GM23338 (cell line): Measurements from ENCODE around the gene MTA3. TPM values are rescaled to one million over a fixed set of nuclear protein-coding genes. Genes with fewer than 3 reads are reported as not detected.

Experiments used
- ATAC-seq: fragments of 200-7000 bp; cut with Tn5 transposase; 3 replicates; pipeline ENCODE4 v1.9.1; 2020
- DNase-seq: peaks from one replicate; pipeline ENCODE4 v3.0.0-alpha.2; 2015; ENCODE audit warnings: low spot score
- H2AFZ ChIP-seq: fragments of 200-600 bp; sonication (generic); 2 replicates; pipeline ENCODE4 v1.8.0; 2016; ENCODE audit warnings: antibody characterized with exemption, mild to moderate bottlenecking, moderate library complexity
- H3F3A ChIP-seq: fragments of 200-600 bp; sonication (generic); replicated peaks from 2 replicates; pipeline ENCODE4 v1.8.0; 2017; ENCODE audit warnings: antibody characterized with exemption, mixed run types, low read depth
- H3K27ac ChIP-seq: fragments of 200-600 bp; sonication (generic); 2 replicates; pipeline ENCODE4 v1.6.1; 2016; ENCODE audit warnings: low read depth
- H3K27me3 ChIP-seq: fragments of 200-600 bp; sonication (generic); 2 replicates; pipeline ENCODE4 v1.8.0; 2016; ENCODE audit warnings: mild to moderate bottlenecking, mixed run types, moderate library complexity; ENCODE audit not compliant: insufficient read depth
- H3K36me3 ChIP-seq: fragments of 200-600 bp; sonication (generic); 2 replicates; pipeline ENCODE4 v1.8.0; 2016; ENCODE audit warnings: mild to moderate bottlenecking; ENCODE audit not compliant: insufficient read depth
- H3K4me1 ChIP-seq: fragments of 200-600 bp; sonication (generic); 2 replicates; pipeline ENCODE4 v1.8.0; 2016; ENCODE audit warnings: mild to moderate bottlenecking, moderate library complexity; ENCODE audit not compliant: insufficient read depth
- H3K4me2 ChIP-seq: fragments of 200-600 bp; sonication (generic); 2 replicates; pipeline ENCODE4 v1.7.1; 2017; ENCODE audit warnings: mixed run types
- H3K4me3 ChIP-seq: fragments of 200-600 bp; sonication (generic); 2 replicates; pipeline ENCODE4 v1.6.1; 2016; ENCODE audit warnings: mixed run types
- H3K79me2 ChIP-seq: fragments of 200-600 bp; sonication (generic); replicated peaks from 2 replicates; pipeline ENCODE4 v1.8.0; 2017; ENCODE audit warnings: mild to moderate bottlenecking; ENCODE audit not compliant: insufficient read depth
- H3K9me2 ChIP-seq: fragments of 200-600 bp; sonication (generic); 2 replicates; pipeline ENCODE4 v1.8.0; 2017; ENCODE audit not compliant: insufficient read depth
- H4K20me1 ChIP-seq: fragments of 200-600 bp; sonication (generic); replicated peaks from 2 replicates; pipeline ENCODE4 v1.8.0; 2017; ENCODE audit warnings: mild to moderate bottlenecking; ENCODE audit not compliant: insufficient read depth
- H3K27ac Mint-ChIP-seq: 2 replicates; pipeline ENCODE4 v1.8.0; 2020; ENCODE audit warnings: inconsistent platforms, mild to moderate bottlenecking, moderate library complexity, mixed read lengths
- H3K27me3 Mint-ChIP-seq: 3 replicates; pipeline ENCODE4 v1.8.0; 2022; ENCODE audit warnings: low read depth, mild to moderate bottlenecking, moderate library complexity, mixed read lengths, inconsistent platforms; ENCODE audit not compliant: insufficient read depth, poor library complexity
- H3K36me3 Mint-ChIP-seq: 3 replicates; pipeline ENCODE4 v1.8.0; 2021; ENCODE audit warnings: low read depth, mild to moderate bottlenecking, inconsistent platforms, moderate library complexity, mixed read lengths
- H3K4me1 Mint-ChIP-seq: 3 replicates; pipeline ENCODE4 v1.8.0; 2020; ENCODE audit warnings: mild to moderate bottlenecking, inconsistent platforms, mixed read lengths
- H3K4me3 Mint-ChIP-seq: 3 replicates; pipeline ENCODE4 v1.8.0; 2021; ENCODE audit warnings: moderate library complexity, mild to moderate bottlenecking, inconsistent platforms, mixed read lengths
- H3K9me3 Mint-ChIP-seq: 3 replicates; pipeline ENCODE4 v1.8.0; 2020; ENCODE audit warnings: moderate library complexity, mild to moderate bottlenecking, inconsistent platforms, mixed read lengths
- CTCF ChIP-seq, 2 experiments: fragments of 200-600 bp in 1 of 2; sonication (generic) in 1 of 2; conservative IDR thresholded peaks; 2 replicates each; pipeline versions ENCODE4 v1.5.1 to v1.6.1; 2016 to 2017; ENCODE audit warnings: antibody characterized with exemption in 2 of 2, low read depth in 2 of 2, mild to moderate bottlenecking in 2 of 2, moderate library complexity in 1 of 2
- ETS1 ChIP-seq: IDR thresholded peaks from 2 replicates; pipeline ENCODE4 v1.6.1; 2016; ENCODE audit warnings: antibody characterized with exemption
- EZH2 ChIP-seq: fragments of 200-600 bp; sonication (generic); IDR thresholded peaks from one replicate; pipeline ENCODE4 v1.8.0; 2017; ENCODE audit warnings: antibody characterized with exemption, mild to moderate bottlenecking, low read depth; ENCODE audit not compliant: unreplicated experiment
- EZH2phosphoT487 ChIP-seq: fragments of 200-600 bp; sonication (generic); IDR thresholded peaks from one replicate; pipeline ENCODE4 v1.8.1; 2018; ENCODE audit warnings: antibody characterized with exemption; ENCODE audit not compliant: unreplicated experiment
- JUNB ChIP-seq: IDR thresholded peaks from one replicate; pipeline ENCODE4 v1.6.1; 2016; ENCODE audit warnings: antibody characterized with exemption; ENCODE audit not compliant: unreplicated experiment
- NANOG ChIP-seq: IDR thresholded peaks from 2 replicates; pipeline ENCODE4 v1.6.1; 2016; ENCODE audit warnings: antibody characterized with exemption, borderline replicate concordance
- POLR2AphosphoS5 ChIP-seq: IDR thresholded peaks from 2 replicates; pipeline ENCODE4 v1.6.1; 2016; ENCODE audit warnings: antibody characterized with exemption, low read depth
- STAT1 ChIP-seq: IDR thresholded peaks from one replicate; pipeline ENCODE4 v1.6.1; 2016; ENCODE audit warnings: antibody characterized with exemption; ENCODE audit not compliant: unreplicated experiment
- ZNF114 ChIP-seq: fragments of 250-450 bp; sonication (Bioruptor Pico); IDR thresholded peaks from 2 replicates; pipeline ENCODE4 v1.5.0; 2020; ENCODE audit warnings: mild to moderate bottlenecking, moderate library complexity
- ZNF331 ChIP-seq: fragments of 250-450 bp; sonication (Bioruptor Pico); IDR thresholded peaks from 2 replicates; pipeline ENCODE4 v1.5.0; 2020; ENCODE audit warnings: low read depth, mild to moderate bottlenecking, moderate library complexity
- polyA plus RNA-seq: library from polyadenylated mRNA; unstranded; fragments of >200 nt; fragmentation: Nextera tagmentation; extraction: Ambion mirVana; gene quantifications from 2 replicates; pipeline ENCODE4 v1.2.1, GENCODE V29; 2016
- total RNA-seq: library from RNA; depleted of rRNA; stranded (reverse); fragments of >200 nt; shearing (Covaris generic); gene quantifications from 2 replicates; pipeline ENCODE4 v1.2.3, GENCODE V29; 2014
- TF ChIP-seq, protein P1 (sequence below): IDR thresholded peaks from one replicate; pipeline ENCODE4 v1.6.1; 2018; ENCODE audit warnings: antibody characterized with exemption; ENCODE audit not compliant: unreplicated experiment
- TF ChIP-seq, protein P2 (sequence below): fragments of 250-450 bp; sonication (Bioruptor Pico); IDR thresholded peaks from 2 replicates; pipeline ENCODE4 v1.5.0; 2020; ENCODE audit warnings: mild to moderate bottlenecking, moderate library complexity

MTA3 gene
- total and polyA plus RNA-seq, 2 experiments from 2014 or later: 162 to 208 TPM

GRCh38 chr2:42768706-42769256 lies 200.3 kb downstream of the MTA3 start (continued):
- no peak for TF ChIP-seq ZNF331

DNA sequence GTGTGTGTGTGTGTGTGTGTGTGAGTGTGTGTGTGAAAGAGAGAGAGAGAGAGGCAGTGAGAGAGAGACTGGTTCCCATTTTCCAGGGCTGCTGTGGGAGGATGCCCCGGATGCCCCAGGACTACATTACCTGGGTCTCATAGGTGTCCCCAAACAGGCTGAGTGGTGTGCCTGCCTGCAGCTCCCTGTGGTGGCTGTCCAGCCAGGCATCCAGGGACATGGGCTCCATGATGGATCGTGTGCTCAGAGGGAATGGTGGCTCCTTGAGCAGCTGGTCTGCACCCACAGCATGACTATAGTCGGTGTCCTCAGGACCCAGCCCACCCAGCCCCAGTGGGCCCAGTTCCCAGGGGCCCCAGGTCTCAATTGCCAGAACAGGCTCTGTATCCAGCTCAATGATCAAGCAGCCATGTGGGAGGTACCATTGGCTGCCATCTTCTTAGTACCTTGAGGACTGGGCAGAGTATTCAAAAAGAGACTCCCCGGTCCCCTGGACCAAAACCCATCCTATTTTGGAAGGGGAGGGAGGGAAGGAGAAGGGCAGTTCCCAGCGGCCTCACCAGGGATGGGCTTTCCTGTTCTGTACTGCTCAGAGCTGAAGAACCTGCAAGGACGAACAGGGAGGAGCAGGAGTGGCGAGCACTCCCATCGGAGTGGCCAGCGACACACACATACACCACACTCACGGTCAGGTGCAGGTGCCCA lies 201.3 kb downstream of the MTA3 start:
- peaks cover 19% of the 10 kb centered on the region for H3K4me1 ChIP-seq
- no peak overlapping the region for H3K4me3 ChIP-seq
- no peaks in the 10 kb centered on the region for H3K36me3 ChIP-seq
- Mint-ChIP-seq H3K4me3 (no peak overlapping the region), H3K9me3 (no peaks in the 10 kb centered on the region), H3K27ac (no peak overlapping the region), H3K36me3 (no peaks in the 10 kb centered on the region; the same call in 1 of the 3 replicates), H3K4me1 (peaks cover 26% of the 10 kb centered on the region), H3K27me3 (peaks cover 10% of the 10 kb centered on the region)
- H3K79me2 ChIP-seq: no peaks in the 10 kb centered on the region
- DNase-seq: no peak
- ATAC-seq: no peak
- no peak overlapping the region for H2AFZ ChIP-seq
- H3K9me2 ChIP-seq: no peaks in the 10 kb centered on the region
- no peaks in the 10 kb centered on the region for H3K27me3 ChIP-seq
- H3F3A ChIP-seq: 0 out of 2 replicates have a peak, but pooled peaks cover 4% of the 10 kb centered on the region
- H3K4me2 ChIP-seq: no peak overlapping the region
- H3K27ac ChIP-seq: no peak overlapping the region
- H4K20me1 ChIP-seq: no peaks in the 10 kb centered on the region
- no peak for TF ChIP-seq POLR2AphosphoS5
- no peak for TF ChIP-seq ZNF331
- TF ChIP-seq, protein P1, sequence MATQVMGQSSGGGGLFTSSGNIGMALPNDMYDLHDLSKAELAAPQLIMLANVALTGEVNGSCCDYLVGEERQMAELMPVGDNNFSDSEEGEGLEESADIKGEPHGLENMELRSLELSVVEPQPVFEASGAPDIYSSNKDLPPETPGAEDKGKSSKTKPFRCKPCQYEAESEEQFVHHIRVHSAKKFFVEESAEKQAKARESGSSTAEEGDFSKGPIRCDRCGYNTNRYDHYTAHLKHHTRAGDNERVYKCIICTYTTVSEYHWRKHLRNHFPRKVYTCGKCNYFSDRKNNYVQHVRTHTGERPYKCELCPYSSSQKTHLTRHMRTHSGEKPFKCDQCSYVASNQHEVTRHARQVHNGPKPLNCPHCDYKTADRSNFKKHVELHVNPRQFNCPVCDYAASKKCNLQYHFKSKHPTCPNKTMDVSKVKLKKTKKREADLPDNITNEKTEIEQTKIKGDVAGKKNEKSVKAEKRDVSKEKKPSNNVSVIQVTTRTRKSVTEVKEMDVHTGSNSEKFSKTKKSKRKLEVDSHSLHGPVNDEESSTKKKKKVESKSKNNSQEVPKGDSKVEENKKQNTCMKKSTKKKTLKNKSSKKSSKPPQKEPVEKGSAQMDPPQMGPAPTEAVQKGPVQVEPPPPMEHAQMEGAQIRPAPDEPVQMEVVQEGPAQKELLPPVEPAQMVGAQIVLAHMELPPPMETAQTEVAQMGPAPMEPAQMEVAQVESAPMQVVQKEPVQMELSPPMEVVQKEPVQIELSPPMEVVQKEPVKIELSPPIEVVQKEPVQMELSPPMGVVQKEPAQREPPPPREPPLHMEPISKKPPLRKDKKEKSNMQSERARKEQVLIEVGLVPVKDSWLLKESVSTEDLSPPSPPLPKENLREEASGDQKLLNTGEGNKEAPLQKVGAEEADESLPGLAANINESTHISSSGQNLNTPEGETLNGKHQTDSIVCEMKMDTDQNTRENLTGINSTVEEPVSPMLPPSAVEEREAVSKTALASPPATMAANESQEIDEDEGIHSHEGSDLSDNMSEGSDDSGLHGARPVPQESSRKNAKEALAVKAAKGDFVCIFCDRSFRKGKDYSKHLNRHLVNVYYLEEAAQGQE: no peak
- no peak for TF ChIP-seq CTCF (conservative IDR thresholded peaks at IDR 0.05; ENCODE audit: low read depth in 2 of 2)
- TF ChIP-seq, protein P2, sequence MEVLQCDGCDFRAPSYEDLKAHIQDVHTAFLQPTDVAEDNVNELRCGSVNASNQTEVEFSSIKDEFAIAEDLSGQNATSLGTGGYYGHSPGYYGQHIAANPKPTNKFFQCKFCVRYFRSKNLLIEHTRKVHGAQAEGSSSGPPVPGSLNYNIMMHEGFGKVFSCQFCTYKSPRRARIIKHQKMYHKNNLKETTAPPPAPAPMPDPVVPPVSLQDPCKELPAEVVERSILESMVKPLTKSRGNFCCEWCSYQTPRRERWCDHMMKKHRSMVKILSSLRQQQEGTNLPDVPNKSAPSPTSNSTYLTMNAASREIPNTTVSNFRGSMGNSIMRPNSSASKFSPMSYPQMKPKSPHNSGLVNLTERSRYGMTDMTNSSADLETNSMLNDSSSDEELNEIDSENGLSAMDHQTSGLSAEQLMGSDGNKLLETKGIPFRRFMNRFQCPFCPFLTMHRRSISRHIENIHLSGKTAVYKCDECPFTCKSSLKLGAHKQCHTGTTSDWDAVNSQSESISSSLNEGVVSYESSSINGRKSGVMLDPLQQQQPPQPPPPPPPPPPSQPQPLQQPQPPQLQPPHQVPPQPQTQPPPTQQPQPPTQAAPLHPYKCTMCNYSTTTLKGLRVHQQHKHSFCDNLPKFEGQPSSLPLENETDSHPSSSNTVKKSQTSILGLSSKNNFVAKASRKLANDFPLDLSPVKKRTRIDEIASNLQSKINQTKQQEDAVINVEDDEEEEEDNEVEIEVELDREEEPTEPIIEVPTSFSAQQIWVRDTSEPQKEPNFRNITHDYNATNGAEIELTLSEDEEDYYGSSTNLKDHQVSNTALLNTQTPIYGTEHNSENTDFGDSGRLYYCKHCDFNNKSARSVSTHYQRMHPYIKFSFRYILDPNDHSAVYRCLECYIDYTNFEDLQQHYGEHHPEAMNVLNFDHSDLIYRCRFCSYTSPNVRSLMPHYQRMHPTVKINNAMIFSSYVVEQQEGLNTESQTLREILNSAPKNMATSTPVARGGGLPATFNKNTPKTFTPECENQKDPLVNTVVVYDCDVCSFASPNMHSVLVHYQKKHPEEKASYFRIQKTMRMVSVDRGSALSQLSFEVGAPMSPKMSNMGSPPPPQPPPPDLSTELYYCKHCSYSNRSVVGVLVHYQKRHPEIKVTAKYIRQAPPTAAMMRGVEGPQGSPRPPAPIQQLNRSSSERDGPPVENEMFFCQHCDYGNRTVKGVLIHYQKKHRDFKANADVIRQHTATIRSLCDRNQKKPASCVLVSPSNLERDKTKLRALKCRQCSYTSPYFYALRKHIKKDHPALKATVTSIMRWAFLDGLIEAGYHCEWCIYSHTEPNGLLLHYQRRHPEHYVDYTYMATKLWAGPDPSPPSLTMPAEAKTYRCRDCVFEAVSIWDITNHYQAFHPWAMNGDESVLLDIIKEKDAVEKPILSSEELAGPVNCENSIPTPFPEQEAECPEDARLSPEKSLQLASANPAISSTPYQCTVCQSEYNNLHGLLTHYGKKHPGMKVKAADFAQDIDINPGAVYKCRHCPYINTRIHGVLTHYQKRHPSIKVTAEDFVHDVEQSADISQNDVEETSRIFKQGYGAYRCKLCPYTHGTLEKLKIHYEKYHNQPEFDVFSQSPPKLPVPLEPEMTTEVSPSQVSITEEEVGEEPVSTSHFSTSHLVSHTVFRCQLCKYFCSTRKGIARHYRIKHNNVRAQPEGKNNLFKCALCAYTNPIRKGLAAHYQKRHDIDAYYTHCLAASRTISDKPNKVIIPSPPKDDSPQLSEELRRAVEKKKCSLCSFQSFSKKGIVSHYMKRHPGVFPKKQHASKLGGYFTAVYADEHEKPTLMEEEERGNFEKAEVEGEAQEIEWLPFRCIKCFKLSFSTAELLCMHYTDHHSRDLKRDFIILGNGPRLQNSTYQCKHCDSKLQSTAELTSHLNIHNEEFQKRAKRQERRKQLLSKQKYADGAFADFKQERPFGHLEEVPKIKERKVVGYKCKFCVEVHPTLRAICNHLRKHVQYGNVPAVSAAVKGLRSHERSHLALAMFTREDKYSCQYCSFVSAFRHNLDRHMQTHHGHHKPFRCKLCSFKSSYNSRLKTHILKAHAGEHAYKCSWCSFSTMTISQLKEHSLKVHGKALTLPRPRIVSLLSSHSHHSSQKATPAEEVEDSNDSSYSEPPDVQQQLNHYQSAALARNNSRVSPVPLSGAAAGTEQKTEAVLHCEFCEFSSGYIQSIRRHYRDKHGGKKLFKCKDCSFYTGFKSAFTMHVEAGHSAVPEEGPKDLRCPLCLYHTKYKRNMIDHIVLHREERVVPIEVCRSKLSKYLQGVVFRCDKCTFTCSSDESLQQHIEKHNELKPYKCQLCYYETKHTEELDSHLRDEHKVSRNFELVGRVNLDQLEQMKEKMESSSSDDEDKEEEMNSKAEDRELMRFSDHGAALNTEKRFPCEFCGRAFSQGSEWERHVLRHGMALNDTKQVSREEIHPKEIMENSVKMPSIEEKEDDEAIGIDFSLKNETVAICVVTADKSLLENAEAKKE (CRISPR knock-in tag): no peak
- TF ChIP-seq STAT1: no peak
- no peak for TF ChIP-seq JUNB
- no peak for TF ChIP-seq EZH2
- TF ChIP-seq ZNF114: no peak
- TF ChIP-seq EZH2phosphoT487: no peak
- no peak for TF ChIP-seq ETS1
- no peak for TF ChIP-seq NANOG
